Mucosa of descending colon (tissue), 3 donors: Measurements from ENCODE around the gene CITED1. TPM values are rescaled to one million over a fixed set of nuclear protein-coding genes. Genes with fewer than 3 reads are reported as not detected.

Source experiments
- ATAC-seq: fragments of 200-7000 bp; cut with Tn5 transposase; one replicate; pipeline ENCODE4 v1.9.1; 2020; ENCODE audit warnings: mild to moderate bottlenecking, moderate library complexity
- DNase-seq, 3 donors: peaks; one replicate each; pipeline ENCODE4 v3.0.0-alpha.2; 2020
- H3K36me3 ChIP-seq: fragments of 200-600 bp; one replicate; pipeline ENCODE4 v1.8.0; 2021; ENCODE audit warnings: low read depth, mild to moderate bottlenecking
- H3K4me1 ChIP-seq: fragments of 200-600 bp; one replicate; pipeline ENCODE4 v1.8.0; 2021; ENCODE audit warnings: low read depth, mild to moderate bottlenecking
- H3K4me3 ChIP-seq: fragments of 200-600 bp; one replicate; pipeline ENCODE4 v1.8.0; 2021; ENCODE audit warnings: mild to moderate bottlenecking
- H3K9me3 ChIP-seq: fragments of 200-600 bp; one replicate; pipeline ENCODE4 v1.8.0; 2021; ENCODE audit warnings: mild to moderate bottlenecking
- CTCF ChIP-seq: fragments of 200-600 bp; IDR thresholded peaks from one replicate; pipeline ENCODE4 v1.8.0; 2022; ENCODE audit warnings: antibody characterized with exemption, mild to moderate bottlenecking
- intact Hi-C, 2 donors: fragments of 100-400 bp; cut with DNase I in 1 of 2; cut with micrococcal nuclease in 1 of 2; formaldehyde crosslinking; loops; one replicate each; pipeline versions ENCODE4 v1.11.0 to v1.11.1; 2022; cut with DNase I, micrococcal nuclease
- total RNA-seq, 3 donors: library from RNA; stranded (reverse); fragmentation: NEBNext Ultra II Directional in 2 of 3; extraction: Animal tissue kit (Norgen Biotek cat#: 25700) in 2 of 3; gene quantifications; one replicate each; pipeline versions ENCODE4 v1.2.1 to v1.2.4, GENCODE V29; 2021 to 2023
- donor health status: DM: no; HTN: no; CAD: no; lungs with moderate emphysema.
- donor health status: DM: no; HTN: no; CAD: no.
- donor health status: DM: no; HTN: yes; CAD: no.

CITED1 gene
- total RNA-seq, 3 donors from 2014 or later: 0.67 to 0.70 TPM; not detected in 1

- no peak for DNase-seq
- Histone ChIP-seq H3K4me1 (peaks cover 2% of the 10 kb centered on the region), H3K9me3 (no peaks in the 10 kb centered on the region), H3K36me3 (no peaks in the 10 kb centered on the region), H3K4me3 (no peak overlapping the region)
- no peak for ATAC-seq
- intact Hi-C loops: no loop called here
- TF ChIP-seq CTCF: no peak
Measured at GRCh38 chrX:72271812-72272211, 33.9 kb downstream of the CITED1 start.

GRCh38 chrX:72271091-72271788 lies 34.5 kb downstream of the CITED1 start:
- H3K36me3 ChIP-seq: no peaks in the 10 kb centered on the region
- no peaks in the 10 kb centered on the region for H3K9me3 ChIP-seq
- TF ChIP-seq CTCF: no peak
- intact Hi-C loops: no loop called here
- H3K4me1 ChIP-seq: peaks cover 2% of the 10 kb centered on the region
- DNase-seq (no peak), ATAC-seq (no peak)
- no peak overlapping the region for H3K4me3 ChIP-seq

GRCh38 chrX:72270316-72270866 lies 35.3 kb downstream of the CITED1 start:
- Histone ChIP-seq H3K4me3 (no peak overlapping the region), H3K4me1 (no peaks in the 10 kb centered on the region), H3K36me3 (no peaks in the 10 kb centered on the region), H3K9me3 (no peaks in the 10 kb centered on the region)
- ATAC-seq (peak; percentile 51), DNase-seq (no peak)
- intact Hi-C loops: no loop called here
- no peak for TF ChIP-seq CTCF

GRCh38 chrX:72269671-72270251 lies 36.0 kb downstream of the CITED1 start:
- no peak for ATAC-seq
- H3K36me3 ChIP-seq: no peaks in the 10 kb centered on the region
- intact Hi-C loops: no loop called here

More at GRCh38 chrX:72269671-72270251, 36.0 kb downstream of the CITED1 start:
- TF ChIP-seq CTCF: no peak
- no peak for DNase-seq
- Histone ChIP-seq H3K4me3 (no peak overlapping the region), H3K9me3 (no peaks in the 10 kb centered on the region), H3K4me1 (no peaks in the 10 kb centered on the region)
